ENCODE data around the gene TMBIM6. TPM values are rescaled to one million over a fixed set of nuclear protein-coding genes. Genes with fewer than 3 reads are reported as not detected.

TMBIM6 gene
- total RNA-seq, 1 donor from 2014 or later, result 188 TPM

GRCh38 chr12:49809906-49810389 lies 68.6 kb downstream of the TMBIM6 start:
- DNase-seq (ENCODE audit: low spot score in 2 of 2), result no peak

GRCh38 chr12:49811136-49811535 lies 69.8 kb downstream of the TMBIM6 start:
- peaks cover under 1 to 2% of the 10 kb centered on the region in 2 donors for H3K36me3 ChIP-seq
- intact Hi-C loops (cut with DNase I), result no loop called here
- TF ChIP-seq CTCF (IDR thresholded peaks at IDR 0.05), result no peak
- H3K27ac ChIP-seq, result no peak overlapping the region
- H3K4me1 ChIP-seq, result peaks cover 16 to 24% of the 10 kb centered on the region in 2 donors
- no peaks in the 10 kb centered on the region for H3K27me3 ChIP-seq
- H3K4me3 ChIP-seq, result no peak overlapping the region
- DNase-seq (ENCODE audit: low spot score in 2 of 2), result no peak
- no peaks in the 10 kb centered on the region for H3K9me3 ChIP-seq

More at GRCh38 chr12:49809906-49810389, 68.6 kb downstream of the TMBIM6 start:
- Histone ChIP-seq H3K27ac (peak overlapping the region; percentile 82 to 90), H3K27me3 (no peaks in the 10 kb centered on the region), H3K4me3 (peak overlapping the region in 1 of 2 donors; percentile 42), H3K9me3 (no peaks in the 10 kb centered on the region), H3K36me3 (peaks cover 12% of the 10 kb centered on the region in 2 donors), H3K4me1 (peaks cover 16 to 24% of the 10 kb centered on the region in 2 donors)
- intact Hi-C loops (cut with DNase I), result no loop called here
- no peak for TF ChIP-seq CTCF (IDR thresholded peaks at IDR 0.05)

GRCh38 chr12:49811961-49812401 lies 70.6 kb downstream of the TMBIM6 start:
- DNase-seq (ENCODE audit: low spot score in 2 of 2), result no peak
- H3K9me3 ChIP-seq, result no peaks in the 10 kb centered on the region
- H3K4me3 ChIP-seq, result no peak overlapping the region
- TF ChIP-seq CTCF (IDR thresholded peaks at IDR 0.05), result no peak
- no peak overlapping the region for H3K27ac ChIP-seq
- peaks cover 0 to 2% of the 10 kb centered on the region in 2 donors for H3K36me3 ChIP-seq
- intact Hi-C loops (cut with DNase I), result no loop called here
- peaks cover 16 to 24% of the 10 kb centered on the region in 2 donors for H3K4me1 ChIP-seq
- H3K27me3 ChIP-seq, result no peaks in the 10 kb centered on the region

- no peaks in the 10 kb centered on the region for H3K27me3 ChIP-seq
- no peak for DNase-seq (ENCODE audit: low spot score in 2 of 2)
- H3K36me3 ChIP-seq, result no peaks in the 10 kb centered on the region
- TF ChIP-seq CTCF (IDR thresholded peaks at IDR 0.05), result no peak
- H3K4me3 ChIP-seq, result no peak overlapping the region
- H3K9me3 ChIP-seq, result no peaks in the 10 kb centered on the region
- H3K4me1 ChIP-seq, result peaks cover 16 to 24% of the 10 kb centered on the region in 2 donors
- intact Hi-C loops (cut with DNase I), result no loop called here
- no peak overlapping the region for H3K27ac ChIP-seq
Measured at GRCh38 chr12:49813131-49813530, 71.8 kb downstream of the TMBIM6 start.

Other genes with a start within 250 kb of the TMBIM6 start
- gene KCNH3, start 202.5 kb upstream of the TMBIM6 start, total RNA-seq, result not detected
- gene MCRS1, start 173.4 kb upstream of the TMBIM6 start, total RNA-seq, result 66.8 TPM
- gene FAM186B, start 135.9 kb upstream of the TMBIM6 start, total RNA-seq, result not detected
- gene PRPF40B, start 118.0 kb upstream of the TMBIM6 start, total RNA-seq, result 9.5 TPM
- 30.4 TPM for gene FMNL3, start 34.2 kb upstream of the TMBIM6 start, total RNA-seq
- gene NCKAP5L, start 86.9 kb downstream of the TMBIM6 start, total RNA-seq, result 33.4 TPM
- gene BCDIN3D, start 101.5 kb downstream of the TMBIM6 start, total RNA-seq, result 2.6 TPM
- gene FAIM2, start 162.3 kb downstream of the TMBIM6 start, total RNA-seq, result 0.75 TPM
- gene AQP2, start 209.2 kb downstream of the TMBIM6 start, total RNA-seq, result not detected
- not detected for gene AQP5, start 220.3 kb downstream of the TMBIM6 start, total RNA-seq
- not detected for gene AQP6, start 231.4 kb downstream of the TMBIM6 start, total RNA-seq